SIG-M5 treated with dmso at 0.1 percent for 504 hours (cell line): ENCODE measurements around the gene CLCF1.

Experiments used
- DNase-seq: peaks from one replicate; lab custom pipeline; 2025; ENCODE audit not compliant: unreplicated experiment; lab: John Stamatoyannopoulos, UW

Gene CLCF1

GRCh38 chr11:67396259-67396581 is 22.8 kb upstream of the CLCF1 start:
- no peak for DNase-seq

GRCh38 chr11:67395555-67396258 is 22.3 kb upstream of the CLCF1 start:
- no peak for DNase-seq

- DNase-seq = no peak
Observed at GRCh38 chr11:67393990-67394389, 20.6 kb upstream of the CLCF1 start.

GRCh38 chr11:67393437-67393836 is 20.0 kb upstream of the CLCF1 start:
- no peak for DNase-seq

GRCh38 chr11:67392183-67392715 is 18.9 kb upstream of the CLCF1 start:
- no peak for DNase-seq

GRCh38 chr11:67391304-67392182 is 18.1 kb upstream of the CLCF1 start, which contains the start of gene RAD9A:
TSS of gene RAD9A (plus strand) at chr11:67391986. CDS start at chr11:67392045, 59 bp downstream.
- peak; percentile 89 for DNase-seq

GRCh38 chr11:67390947-67391303 is 17.5 kb upstream of the CLCF1 start:
- DNase-seq = no peak

- DNase-seq = no peak
Observed at GRCh38 chr11:67389477-67389876, 16.1 kb upstream of the CLCF1 start.

GRCh38 chr11:67387518-67387917 is 14.1 kb upstream of the CLCF1 start:
- no peak for DNase-seq

GRCh38 chr11:67387069-67387468 is 13.7 kb upstream of the CLCF1 start:
- DNase-seq = no peak

GRCh38 chr11:67384851-67385366 is 11.5 kb upstream of the CLCF1 start:
- DNase-seq = no peak

GRCh38 chr11:67382276-67383136 is 9.1 kb upstream of the CLCF1 start:
- peak; percentile 83 for DNase-seq

GRCh38 chr11:67381244-67381972 is 8.0 kb upstream of the CLCF1 start:
- peak; percentile 91 for DNase-seq

- DNase-seq = no peak
Observed at GRCh38 chr11:67379061-67380058, 6.0 kb upstream of the CLCF1 start.

- DNase-seq = no peak
Observed at GRCh38 chr11:67378544-67378943, 5.1 kb upstream of the CLCF1 start.

GRCh38 chr11:67376873-67377808 is 3.7 kb upstream of the CLCF1 start:
- no peak for DNase-seq

GRCh38 chr11:67376063-67376820 is 2.8 kb upstream of the CLCF1 start:
- no peak for DNase-seq
